ENCODE measurements around the gene CSMD2.

CSMD2 gene

DNA sequence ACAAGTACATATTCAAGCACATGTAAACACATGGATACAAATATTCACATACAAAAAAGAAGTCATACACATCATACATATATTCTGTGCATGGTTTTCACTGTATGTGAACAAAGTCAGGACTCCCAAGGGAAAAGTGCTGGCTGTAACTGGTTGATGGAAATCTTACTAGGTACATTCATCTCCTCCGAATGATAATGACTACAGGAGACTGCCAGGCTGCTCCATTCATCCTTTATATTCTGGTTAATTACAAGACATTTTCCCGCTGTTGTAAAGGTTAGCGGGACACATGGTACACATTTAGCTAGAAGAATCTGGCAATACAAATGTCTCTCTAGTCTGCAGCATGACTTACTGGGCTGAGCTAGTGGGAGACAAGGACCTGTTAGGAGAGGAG, 327.4 kb downstream of the CSMD2 start:
- H3K4me3 ChIP-seq (ENCODE audit: low read depth, low read length) = no peak overlapping the region
- DNase-seq = no peak

DNA sequence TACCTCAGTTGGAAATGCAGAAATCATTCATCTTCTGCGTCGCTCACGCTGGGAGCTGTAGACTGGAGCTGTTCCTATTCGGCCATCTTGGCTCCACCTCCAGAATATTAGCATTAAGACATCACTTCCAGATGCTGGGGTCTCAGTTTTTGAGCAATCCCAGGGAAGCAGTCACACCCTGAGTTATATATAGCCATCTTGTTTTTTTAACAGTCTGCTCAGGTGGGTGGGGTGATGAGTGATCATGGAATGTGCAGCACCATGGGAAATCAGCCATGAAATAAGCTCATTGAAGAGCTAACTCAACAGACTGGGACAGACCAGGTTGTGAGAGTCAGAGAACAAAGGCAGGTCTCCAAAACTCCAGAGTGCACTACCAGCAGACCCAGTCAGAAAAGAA, 328.1 kb downstream of the CSMD2 start:
- TF ChIP-seq, protein P1, sequence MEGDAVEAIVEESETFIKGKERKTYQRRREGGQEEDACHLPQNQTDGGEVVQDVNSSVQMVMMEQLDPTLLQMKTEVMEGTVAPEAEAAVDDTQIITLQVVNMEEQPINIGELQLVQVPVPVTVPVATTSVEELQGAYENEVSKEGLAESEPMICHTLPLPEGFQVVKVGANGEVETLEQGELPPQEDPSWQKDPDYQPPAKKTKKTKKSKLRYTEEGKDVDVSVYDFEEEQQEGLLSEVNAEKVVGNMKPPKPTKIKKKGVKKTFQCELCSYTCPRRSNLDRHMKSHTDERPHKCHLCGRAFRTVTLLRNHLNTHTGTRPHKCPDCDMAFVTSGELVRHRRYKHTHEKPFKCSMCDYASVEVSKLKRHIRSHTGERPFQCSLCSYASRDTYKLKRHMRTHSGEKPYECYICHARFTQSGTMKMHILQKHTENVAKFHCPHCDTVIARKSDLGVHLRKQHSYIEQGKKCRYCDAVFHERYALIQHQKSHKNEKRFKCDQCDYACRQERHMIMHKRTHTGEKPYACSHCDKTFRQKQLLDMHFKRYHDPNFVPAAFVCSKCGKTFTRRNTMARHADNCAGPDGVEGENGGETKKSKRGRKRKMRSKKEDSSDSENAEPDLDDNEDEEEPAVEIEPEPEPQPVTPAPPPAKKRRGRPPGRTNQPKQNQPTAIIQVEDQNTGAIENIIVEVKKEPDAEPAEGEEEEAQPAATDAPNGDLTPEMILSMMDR (IDR thresholded peaks at IDR 0.05; ENCODE audit: low read depth, low read length) = no peak
- no peak for DNase-seq
- no peaks in the 10 kb centered on the region for H3K36me3 ChIP-seq
- H3K9me3 ChIP-seq (ENCODE audit: severe bottlenecking) = no peaks in the 10 kb centered on the region
- H3K27me3 ChIP-seq (ENCODE audit: insufficient read depth, low read depth, severe bottlenecking) = peaks cover 31% of the 10 kb centered on the region
- H3K4me3 ChIP-seq (ENCODE audit: low read depth, low read length) = no peak overlapping the region
- no peak overlapping the region for H3K27ac ChIP-seq

More for the DNA sequence above, 327.4 kb downstream of the CSMD2 start:
- H3K27me3 ChIP-seq (ENCODE audit: insufficient read depth, low read depth, severe bottlenecking) = peaks cover 32% of the 10 kb centered on the region
- no peak overlapping the region for H3K27ac ChIP-seq
- no peaks in the 10 kb centered on the region for H3K36me3 ChIP-seq
- H3K9me3 ChIP-seq (ENCODE audit: severe bottlenecking) = no peaks in the 10 kb centered on the region
- TF ChIP-seq, protein P1 (IDR thresholded peaks at IDR 0.05; ENCODE audit: low read depth, low read length) = no peak

DNA sequence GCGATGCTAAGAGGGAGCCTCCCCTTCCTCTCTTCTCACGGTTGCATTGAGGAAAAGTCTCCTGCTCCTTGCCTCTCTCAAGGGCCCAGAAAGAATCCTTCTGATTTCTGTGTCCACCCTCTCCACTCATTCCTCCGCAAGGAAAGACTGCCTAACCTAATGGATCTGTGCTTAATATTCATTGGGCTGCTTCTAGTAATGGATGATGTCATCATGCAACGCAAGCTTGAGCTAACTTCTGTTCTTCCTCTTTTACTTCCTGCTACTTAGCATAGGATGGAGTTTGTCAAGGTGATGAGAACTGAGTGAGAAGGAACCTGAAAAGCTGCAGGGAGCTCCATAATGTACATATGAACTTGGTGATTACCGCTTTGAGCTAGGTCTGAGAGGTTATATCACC, 336.4 kb downstream of the CSMD2 start:
- Histone ChIP-seq H3K27ac (no peak overlapping the region), H3K27me3 (ENCODE audit: insufficient read depth, low read depth, severe bottlenecking) (peaks cover 46% of the 10 kb centered on the region), H3K9me3 (ENCODE audit: severe bottlenecking) (no peaks in the 10 kb centered on the region), H3K4me3 (ENCODE audit: low read depth, low read length) (no peak overlapping the region), H3K36me3 (no peaks in the 10 kb centered on the region)
- no peak for DNase-seq
- TF ChIP-seq, protein P1 (IDR thresholded peaks at IDR 0.05; ENCODE audit: low read depth, low read length) = no peak

DNA sequence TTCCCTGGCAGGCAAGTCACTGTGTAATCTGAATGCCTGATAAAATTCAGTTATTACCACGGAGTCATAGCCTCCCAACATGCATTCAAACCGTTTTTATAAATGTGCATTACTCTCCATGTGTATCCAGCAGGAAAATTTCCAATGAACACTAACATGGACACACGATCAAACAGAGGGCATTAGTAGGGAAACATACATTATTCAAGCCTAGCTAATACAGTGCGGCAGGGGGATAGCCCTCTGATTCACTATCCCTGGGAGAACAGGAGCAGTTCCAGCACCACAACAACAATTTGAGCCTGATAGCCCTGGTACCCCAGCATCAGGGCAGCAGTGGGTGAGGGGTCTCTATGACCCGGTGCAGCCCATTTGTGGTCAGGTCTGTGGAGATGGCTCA, 337.0 kb downstream of the CSMD2 start:
- Histone ChIP-seq H3K27ac (no peak overlapping the region), H3K27me3 (ENCODE audit: insufficient read depth, low read depth, severe bottlenecking) (peaks cover 50% of the 10 kb centered on the region), H3K36me3 (no peaks in the 10 kb centered on the region), H3K4me3 (ENCODE audit: low read depth, low read length) (no peak overlapping the region), H3K9me3 (ENCODE audit: severe bottlenecking) (no peaks in the 10 kb centered on the region)
- TF ChIP-seq, protein P1 (IDR thresholded peaks at IDR 0.05; ENCODE audit: low read depth, low read length) = no peak
- no peak for DNase-seq

DNA sequence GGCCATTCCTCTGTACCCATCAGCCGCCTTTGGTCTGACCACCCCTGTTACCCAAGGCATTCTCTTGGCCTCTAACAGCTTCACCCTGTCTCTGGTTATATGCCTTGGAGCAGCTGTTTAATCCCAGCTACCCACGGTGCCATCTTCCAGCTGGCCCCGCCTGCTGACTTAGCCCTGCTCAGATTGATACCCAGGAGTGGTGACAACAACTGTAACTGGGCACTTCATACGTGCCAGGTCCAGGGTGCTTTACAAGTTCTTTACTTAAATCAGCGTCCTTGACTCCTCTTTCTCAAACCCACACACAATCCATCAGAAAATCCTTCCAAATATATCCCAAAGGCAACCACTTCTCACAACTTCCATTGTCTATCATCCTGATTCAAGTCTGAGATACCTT, 338.3 kb downstream of the CSMD2 start:
- no peaks in the 10 kb centered on the region for H3K36me3 ChIP-seq
- H3K9me3 ChIP-seq (ENCODE audit: severe bottlenecking) = no peaks in the 10 kb centered on the region
- no peak for DNase-seq
- TF ChIP-seq, protein P1 (IDR thresholded peaks at IDR 0.05; ENCODE audit: low read depth, low read length) = no peak
- H3K27ac ChIP-seq = no peak overlapping the region
- H3K27me3 ChIP-seq (ENCODE audit: insufficient read depth, low read depth, severe bottlenecking) = peaks cover 61% of the 10 kb centered on the region
- H3K4me3 ChIP-seq (ENCODE audit: low read depth, low read length) = no peak overlapping the region

DNA sequence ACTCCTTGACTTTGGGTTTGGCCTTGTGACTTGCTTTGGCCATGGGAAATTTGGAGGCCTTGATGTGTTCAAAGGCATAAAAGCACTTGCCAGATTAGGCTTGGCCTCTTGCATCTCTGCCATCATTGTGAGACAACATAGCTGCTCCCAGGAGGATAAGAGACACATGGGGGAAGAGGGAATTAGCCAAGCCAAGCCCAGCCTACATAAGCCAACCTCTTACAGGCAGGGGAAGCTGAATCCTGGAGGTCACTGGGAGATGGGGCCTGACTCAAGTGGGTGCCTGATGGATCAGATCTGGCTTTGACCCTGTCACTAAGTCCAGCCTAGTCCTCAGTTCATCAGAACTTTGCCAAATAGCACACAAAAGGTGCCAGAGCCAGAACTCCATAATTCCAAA, 338.7 kb downstream of the CSMD2 start:
- TF ChIP-seq, protein P1 (IDR thresholded peaks at IDR 0.05; ENCODE audit: low read depth, low read length) = no peak
- no peak overlapping the region for H3K4me3 ChIP-seq (ENCODE audit: low read depth, low read length)
- DNase-seq = no peak
- no peak overlapping the region for H3K27ac ChIP-seq
- no peaks in the 10 kb centered on the region for H3K9me3 ChIP-seq (ENCODE audit: severe bottlenecking)
- peaks cover 65% of the 10 kb centered on the region for H3K27me3 ChIP-seq (ENCODE audit: insufficient read depth, low read depth, severe bottlenecking)
- H3K36me3 ChIP-seq = no peaks in the 10 kb centered on the region

Data from WERI-Rb-1 (cell line).